Measurements from ENCODE around the gene FLRT2. TPM values are rescaled to one million over a fixed set of nuclear protein-coding genes. Genes with fewer than 3 reads are reported as not detected.

Gene FLRT2
- total and polyA plus RNA-seq, 7 donors: 0.60 to 13.0 (median 3.0) TPM

DNA sequence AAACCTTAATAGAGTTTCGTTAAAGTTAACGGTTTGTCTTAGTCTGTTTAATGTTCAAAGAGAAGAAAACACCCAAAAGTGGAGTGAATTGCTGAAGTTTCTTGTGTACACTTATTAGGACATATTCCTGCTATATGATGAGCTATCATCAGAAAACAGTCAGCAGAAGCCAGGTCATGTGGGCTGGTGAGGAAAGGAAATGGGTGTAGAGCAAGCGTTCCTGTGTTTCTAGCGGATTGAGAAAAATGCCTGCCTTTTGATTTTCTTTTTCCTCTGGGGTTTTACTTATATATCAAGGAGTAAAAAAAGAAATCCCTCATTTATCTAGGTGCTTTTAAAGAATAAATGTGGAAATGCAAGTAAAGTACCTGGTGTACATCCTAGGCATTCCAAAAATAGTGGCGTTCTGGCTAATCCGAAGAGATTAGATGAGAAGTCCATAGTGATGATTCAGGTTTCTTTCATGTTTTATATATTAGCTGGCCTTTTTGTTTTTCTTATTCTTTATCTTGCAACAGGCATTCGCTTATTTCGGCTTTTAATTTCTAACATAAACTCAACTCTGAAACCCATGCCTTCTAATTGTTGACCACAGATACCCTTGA lies 50.7 kb downstream of the FLRT2 start:
- no peaks in the 10 kb centered on the region for H3K27me3 ChIP-seq
- H3K4me1 ChIP-seq: no peaks in the 10 kb centered on the region
- no peaks in the 10 kb centered on the region for H3K9me3 ChIP-seq
- DNase-seq: no peak
- intact Hi-C loops (cut with DNase I): no loop called here
- WGBS, 2 donors: 92 to 94% methylated on average over 8 of the region's 8 CpGs
- no peaks in the 10 kb centered on the region for H3K36me3 ChIP-seq
- H3K4me3 ChIP-seq: no peak overlapping the region
- H3K27ac ChIP-seq: no peak overlapping the region
- TF ChIP-seq POLR2A (IDR thresholded peaks at IDR 0.05): no peak
- TF ChIP-seq, protein P1, sequence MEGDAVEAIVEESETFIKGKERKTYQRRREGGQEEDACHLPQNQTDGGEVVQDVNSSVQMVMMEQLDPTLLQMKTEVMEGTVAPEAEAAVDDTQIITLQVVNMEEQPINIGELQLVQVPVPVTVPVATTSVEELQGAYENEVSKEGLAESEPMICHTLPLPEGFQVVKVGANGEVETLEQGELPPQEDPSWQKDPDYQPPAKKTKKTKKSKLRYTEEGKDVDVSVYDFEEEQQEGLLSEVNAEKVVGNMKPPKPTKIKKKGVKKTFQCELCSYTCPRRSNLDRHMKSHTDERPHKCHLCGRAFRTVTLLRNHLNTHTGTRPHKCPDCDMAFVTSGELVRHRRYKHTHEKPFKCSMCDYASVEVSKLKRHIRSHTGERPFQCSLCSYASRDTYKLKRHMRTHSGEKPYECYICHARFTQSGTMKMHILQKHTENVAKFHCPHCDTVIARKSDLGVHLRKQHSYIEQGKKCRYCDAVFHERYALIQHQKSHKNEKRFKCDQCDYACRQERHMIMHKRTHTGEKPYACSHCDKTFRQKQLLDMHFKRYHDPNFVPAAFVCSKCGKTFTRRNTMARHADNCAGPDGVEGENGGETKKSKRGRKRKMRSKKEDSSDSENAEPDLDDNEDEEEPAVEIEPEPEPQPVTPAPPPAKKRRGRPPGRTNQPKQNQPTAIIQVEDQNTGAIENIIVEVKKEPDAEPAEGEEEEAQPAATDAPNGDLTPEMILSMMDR (IDR thresholded peaks at IDR 0.05): no peak
- no peak for TF ChIP-seq POLR2AphosphoS5 (IDR thresholded peaks at IDR 0.05)
- TF ChIP-seq EP300 (IDR thresholded peaks at IDR 0.05): no peak

DNA sequence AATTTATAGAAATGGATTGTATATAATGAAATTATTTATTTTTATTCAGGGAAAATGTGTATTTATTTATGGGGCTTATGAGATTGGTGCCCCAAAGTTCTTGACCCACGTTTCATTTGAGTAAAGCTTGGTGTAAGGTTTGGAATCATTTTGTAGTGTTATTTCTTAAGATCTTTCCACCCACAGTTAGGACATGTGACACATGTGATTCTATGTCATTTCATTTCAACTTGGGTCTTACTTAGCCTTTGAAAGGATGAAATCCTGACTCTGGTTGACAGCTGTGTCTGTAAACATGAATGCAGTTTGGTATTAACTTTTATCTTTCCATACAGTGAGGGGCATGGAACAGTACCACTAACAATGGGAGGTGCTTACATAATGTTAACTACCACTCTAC lies 51.7 kb downstream of the FLRT2 start:
- Histone ChIP-seq H3K4me3 (no peak overlapping the region), H3K36me3 (no peaks in the 10 kb centered on the region), H3K4me1 (no peaks in the 10 kb centered on the region), H3K27me3 (no peaks in the 10 kb centered on the region), H3K9me3 (no peaks in the 10 kb centered on the region), H3K27ac (no peak overlapping the region)
- WGBS, 2 donors: 36 to 66% methylated on average over 1 of the region's 1 CpG
- no peak for TF ChIP-seq POLR2A (IDR thresholded peaks at IDR 0.05)
- no peak for DNase-seq
- intact Hi-C loops (cut with DNase I): no loop called here

DNA sequence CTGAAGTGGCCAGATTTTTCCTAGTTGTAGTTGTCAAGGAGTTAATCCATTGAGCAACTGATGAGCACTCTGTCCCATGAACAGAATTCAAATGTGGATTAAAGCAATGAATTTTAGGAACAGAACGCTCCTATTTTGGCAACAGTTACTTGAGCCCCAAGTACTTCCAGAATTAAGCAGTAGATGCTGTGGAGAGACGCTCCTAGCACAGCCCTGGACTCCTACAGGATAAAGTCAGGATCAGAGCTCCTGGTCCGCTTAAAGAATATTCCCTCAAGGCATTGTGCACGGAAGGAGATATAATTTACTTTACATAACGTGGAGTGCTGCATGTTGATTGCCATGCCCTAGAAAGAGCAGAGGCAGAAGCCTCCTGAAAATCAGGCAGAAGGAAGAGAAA lies 53.4 kb downstream of the FLRT2 start:
- H3K27me3 ChIP-seq: no peaks in the 10 kb centered on the region
- H3K36me3 ChIP-seq: no peaks in the 10 kb centered on the region
- TF ChIP-seq POLR2A (IDR thresholded peaks at IDR 0.05) (no peak), POLR2AphosphoS5 (IDR thresholded peaks at IDR 0.05) (no peak), EP300 (IDR thresholded peaks at IDR 0.05) (no peak)
- TF ChIP-seq, protein P1 (IDR thresholded peaks at IDR 0.05): no peak
- no peaks in the 10 kb centered on the region for H3K9me3 ChIP-seq
- H3K4me1 ChIP-seq: no peaks in the 10 kb centered on the region
- no peak for DNase-seq
- 80 to 82% methylated on average over 5 of the region's 5 CpGs for WGBS, 2 donors
- intact Hi-C loops (cut with DNase I): no loop called here
- H3K27ac ChIP-seq: no peak overlapping the region
- no peak overlapping the region for H3K4me3 ChIP-seq

DNA sequence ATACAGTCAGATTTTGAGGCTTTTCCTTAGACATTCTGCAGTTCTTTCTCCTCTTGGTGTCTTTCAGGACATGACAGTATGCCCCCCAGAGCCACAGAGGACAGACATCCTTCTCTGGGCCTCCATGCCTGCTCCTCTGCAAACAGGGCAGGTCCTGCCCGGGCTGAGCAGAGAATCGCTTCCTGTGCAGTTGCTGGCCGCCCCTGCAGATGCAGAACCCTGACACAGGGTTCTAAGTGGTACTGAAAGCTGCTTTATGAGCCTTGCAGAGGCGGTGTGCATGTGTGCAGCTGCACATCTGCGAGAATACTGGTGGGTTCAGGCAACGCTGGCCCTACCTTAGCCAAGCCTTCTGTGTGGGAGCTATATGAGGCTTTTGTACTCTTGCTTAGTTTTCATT lies 54.5 kb downstream of the FLRT2 start:
- no peaks in the 10 kb centered on the region for H3K36me3 ChIP-seq
- intact Hi-C loops (cut with DNase I): no loop called here
- no peaks in the 10 kb centered on the region for H3K27me3 ChIP-seq
- H3K9me3 ChIP-seq: no peaks in the 10 kb centered on the region
- H3K4me1 ChIP-seq: no peaks in the 10 kb centered on the region
- H3K4me3 ChIP-seq: no peak overlapping the region
- TF ChIP-seq POLR2AphosphoS5 (IDR thresholded peaks at IDR 0.05) (no peak), EP300 (IDR thresholded peaks at IDR 0.05) (no peak), POLR2A (IDR thresholded peaks at IDR 0.05) (no peak)
- TF ChIP-seq, protein P1 (IDR thresholded peaks at IDR 0.05): no peak
- WGBS, 2 donors: 70 to 71% methylated on average over 6 of the region's 6 CpGs
- DNase-seq: no peak
- no peak overlapping the region for H3K27ac ChIP-seq

DNA sequence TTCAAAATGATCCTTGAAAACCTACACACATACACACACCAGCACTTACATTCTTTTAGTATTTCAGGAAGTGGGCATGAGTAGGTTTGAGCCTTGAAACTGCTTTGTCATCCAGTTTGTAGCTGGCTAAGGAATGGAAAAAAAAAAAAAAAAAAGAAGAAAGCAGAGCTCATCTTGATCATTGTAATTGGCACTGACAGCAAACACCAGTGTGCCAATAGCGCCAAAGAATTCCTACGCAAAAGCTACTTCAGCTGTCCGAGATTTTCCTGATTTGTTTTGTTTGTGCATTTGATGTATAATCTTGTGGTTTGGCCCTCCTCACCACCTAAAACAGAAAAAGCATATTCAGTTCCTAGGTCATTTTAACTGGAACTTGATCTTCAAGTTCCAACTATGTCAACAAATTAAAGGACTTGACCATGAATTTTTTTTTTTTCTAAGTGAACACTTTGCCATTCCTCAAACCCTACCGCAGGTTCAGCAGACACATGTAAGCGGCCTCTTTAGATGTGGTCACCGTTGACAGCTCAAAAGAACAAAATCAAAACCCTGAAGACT lies 57.3 kb downstream of the FLRT2 start:
- no peak for DNase-seq
- 42 to 67% methylated on average over 6 of the region's 6 CpGs for WGBS, 2 donors
- no peak overlapping the region for H3K27ac ChIP-seq
- intact Hi-C loops (cut with DNase I): no loop called here
- H3K4me1 ChIP-seq: no peaks in the 10 kb centered on the region
- H3K4me3 ChIP-seq: no peak overlapping the region
- no peaks in the 10 kb centered on the region for H3K36me3 ChIP-seq
- no peaks in the 10 kb centered on the region for H3K27me3 ChIP-seq
- H3K9me3 ChIP-seq: no peaks in the 10 kb centered on the region
- TF ChIP-seq EP300 (IDR thresholded peaks at IDR 0.05) (no peak), POLR2AphosphoS5 (IDR thresholded peaks at IDR 0.05) (no peak), POLR2A (IDR thresholded peaks at IDR 0.05) (no peak)
- TF ChIP-seq, protein P1 (IDR thresholded peaks at IDR 0.05): no peak
